Upper lobe of left lung (tissue), 6 donors: ENCODE results near the gene PPM1E. TPM values are rescaled to one million over a fixed set of nuclear protein-coding genes. Genes with fewer than 3 reads are reported as not detected.

Source experiments
- ATAC-seq, 2 donors: fragments of 200-7000 bp; cut with Tn5 transposase; one replicate each; pipeline ENCODE4 v1.9.1; 2022; ENCODE audit warnings: mild to moderate bottlenecking in 2 of 2, moderate library complexity in 2 of 2; ENCODE audit not compliant: low FRiP score in 2 of 2
- DNase-seq, 2 donors: peaks; one replicate each; pipeline ENCODE4 v3.0.0-alpha.2; 2019 to 2020
- H3K27ac ChIP-seq, 4 donors: fragments of 200-600 bp; sonication (generic); one replicate each; pipeline ENCODE4 v1.5.1; 2016 to 2019
- H3K27me3 ChIP-seq, 4 donors: fragments of 200-600 bp; sonication (generic); one replicate each; pipeline ENCODE4 v1.5.1; 2017 to 2019
- H3K36me3 ChIP-seq, 4 donors: fragments of 200-600 bp; sonication (generic); one replicate each; pipeline ENCODE4 v1.5.1; 2016 to 2019
- H3K4me1 ChIP-seq, 4 donors: fragments of 200-600 bp; sonication (generic); one replicate each; pipeline ENCODE4 v1.5.1; 2018 to 2019
- H3K4me3 ChIP-seq, 4 donors: fragments of 200-600 bp; sonication (generic); one replicate each; pipeline ENCODE4 v1.5.1; 2017 to 2019; ENCODE audit warnings: mild to moderate bottlenecking in 2 of 4, moderate library complexity in 1 of 4
- H3K9me3 ChIP-seq, 4 donors: fragments of 200-600 bp; sonication (generic); one replicate each; pipeline ENCODE4 v1.5.1; 2018 to 2019
- EP300 ChIP-seq, 4 donors: sonication (generic); formaldehyde crosslinking; IDR thresholded peaks; one replicate each; pipeline ENCODE4 v1.5.1; 2017; ENCODE audit warnings: antibody characterized with exemption in 4 of 4, control low read depth in 2 of 4
- POLR2A ChIP-seq, 4 donors: fragments of 450-650 bp; IDR thresholded peaks; one replicate each; pipeline ENCODE4 v1.5.1; 2016 to 2017; ENCODE audit warnings: antibody characterized with exemption in 4 of 4, mild to moderate bottlenecking in 2 of 4
- POLR2AphosphoS5 ChIP-seq, 2 donors: sonication (generic); formaldehyde crosslinking; IDR thresholded peaks; one replicate each; pipeline ENCODE4 v1.5.1; 2017; ENCODE audit warnings: antibody characterized with exemption in 2 of 2
- WGBS, 2 donors: methylation state at CpG; one replicate each; pipeline ENCODE4 v1.1.5; 2017 to 2018; 5-methylcytosine and 5-hydroxymethylcytosine counted together
- total RNA-seq, 6 donors: library from RNA; depleted of rRNA in 4 of 6; stranded (reverse); fragments of >200 nt in 4 of 6; gene quantifications; one replicate each; pipeline versions ENCODE4 v1.1.0 to v1.2.1, GENCODE V29; 2016 to 2021
- TF ChIP-seq, protein P1 (sequence below), 6 experiments: fragments of 450-650 bp in 4 of 6; fragments of 200-600 bp in 2 of 6; sonication (generic) in 2 of 6; IDR thresholded peaks; one replicate each; pipeline ENCODE4 v1.5.1; 2016 to 2019; ENCODE audit warnings: antibody characterized with exemption in 6 of 6
- donor health status: DM: no; HTN: no; CAD: no; lungs with moderate emphysema.
- donor health status: DM: no; HTN: yes; CAD: no; lungs with severe emphysema.

PPM1E gene
- total RNA-seq, 6 donors from 2014 or later: under 0.01 to 0.76 (median 0.18) TPM

DNA sequence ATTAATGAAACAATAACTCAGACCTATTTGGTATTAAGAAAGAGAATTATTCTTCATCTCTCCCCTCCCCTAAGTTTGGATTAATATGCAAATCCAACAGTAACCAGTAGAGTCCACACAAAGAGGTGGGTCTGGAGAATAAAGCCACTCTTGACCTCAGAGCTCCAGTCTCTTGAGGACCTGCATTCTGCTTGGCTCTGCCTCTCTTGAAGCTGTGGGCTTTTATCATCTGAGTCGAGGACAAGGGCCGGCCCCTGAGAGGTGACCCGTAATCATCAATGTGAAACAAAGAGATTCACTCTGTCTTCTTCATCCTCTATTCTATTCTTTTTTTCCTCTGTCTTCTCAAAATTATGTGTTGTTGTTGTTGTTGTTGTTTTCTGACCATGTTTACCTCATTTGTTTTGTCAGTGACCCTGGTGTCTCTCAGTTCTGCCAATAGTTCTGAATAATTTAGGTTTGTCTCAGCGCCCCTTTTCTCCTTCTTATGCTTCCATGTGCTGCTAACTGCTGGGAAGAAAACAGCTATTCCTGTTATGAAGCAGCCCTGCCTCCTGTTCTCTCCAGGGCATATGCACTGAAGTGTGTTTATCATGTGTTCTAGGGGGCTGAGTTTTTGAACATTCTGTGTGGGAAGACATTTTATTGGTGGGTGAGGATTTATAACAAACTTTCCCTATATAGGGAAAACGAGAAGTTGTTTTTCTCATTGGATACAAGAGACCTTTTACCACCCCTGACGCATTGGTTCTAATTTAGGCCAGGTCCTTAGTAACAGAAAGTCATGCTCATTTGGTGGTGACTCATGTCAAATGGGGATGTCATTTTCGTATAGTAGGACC, 215.2 kb downstream of the PPM1E start:
- TF ChIP-seq POLR2A (IDR thresholded peaks at IDR 0.05) (no peak), POLR2AphosphoS5 (IDR thresholded peaks at IDR 0.05) (no peak), EP300 (IDR thresholded peaks at IDR 0.05) (no peak)
- TF ChIP-seq, protein P1, sequence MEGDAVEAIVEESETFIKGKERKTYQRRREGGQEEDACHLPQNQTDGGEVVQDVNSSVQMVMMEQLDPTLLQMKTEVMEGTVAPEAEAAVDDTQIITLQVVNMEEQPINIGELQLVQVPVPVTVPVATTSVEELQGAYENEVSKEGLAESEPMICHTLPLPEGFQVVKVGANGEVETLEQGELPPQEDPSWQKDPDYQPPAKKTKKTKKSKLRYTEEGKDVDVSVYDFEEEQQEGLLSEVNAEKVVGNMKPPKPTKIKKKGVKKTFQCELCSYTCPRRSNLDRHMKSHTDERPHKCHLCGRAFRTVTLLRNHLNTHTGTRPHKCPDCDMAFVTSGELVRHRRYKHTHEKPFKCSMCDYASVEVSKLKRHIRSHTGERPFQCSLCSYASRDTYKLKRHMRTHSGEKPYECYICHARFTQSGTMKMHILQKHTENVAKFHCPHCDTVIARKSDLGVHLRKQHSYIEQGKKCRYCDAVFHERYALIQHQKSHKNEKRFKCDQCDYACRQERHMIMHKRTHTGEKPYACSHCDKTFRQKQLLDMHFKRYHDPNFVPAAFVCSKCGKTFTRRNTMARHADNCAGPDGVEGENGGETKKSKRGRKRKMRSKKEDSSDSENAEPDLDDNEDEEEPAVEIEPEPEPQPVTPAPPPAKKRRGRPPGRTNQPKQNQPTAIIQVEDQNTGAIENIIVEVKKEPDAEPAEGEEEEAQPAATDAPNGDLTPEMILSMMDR (IDR thresholded peaks at IDR 0.05): no peak
- Histone ChIP-seq H3K9me3 (no peaks in the 10 kb centered on the region), H3K4me3 (no peak overlapping the region), H3K27me3 (no peaks in the 10 kb centered on the region), H3K4me1 (peaks cover 0 to 7% (median 0%) of the 10 kb centered on the region in 4 donors), H3K36me3 (no peaks in the 10 kb centered on the region), H3K27ac (no peak overlapping the region)
- ATAC-seq (no peak), DNase-seq (no peak)
- 73 to 79% methylated on average over 7 of the region's 7 CpGs for WGBS, 2 donors

DNA sequence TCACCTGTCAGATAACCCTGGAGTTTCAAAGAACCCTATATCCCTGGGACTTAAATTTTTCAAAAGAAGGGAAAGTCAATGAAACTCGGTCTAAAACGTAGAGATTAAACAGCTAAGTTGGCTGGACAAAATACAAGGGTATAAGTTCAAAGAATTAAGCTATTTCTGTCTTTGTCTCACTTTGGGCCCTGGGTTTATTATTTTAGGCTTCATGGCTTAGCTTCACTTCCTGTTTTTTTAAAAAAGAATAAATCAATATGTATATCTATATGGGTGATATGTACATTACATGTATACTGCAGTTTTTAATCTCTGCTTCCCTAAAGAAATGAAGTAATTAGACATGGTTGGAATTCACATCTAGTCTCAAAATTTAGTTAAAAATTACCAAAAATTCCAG, 218.7 kb downstream of the PPM1E start:
- DNase-seq (no peak), ATAC-seq (no peak)
- Histone ChIP-seq H3K4me3 (no peak overlapping the region), H3K27ac (no peak overlapping the region), H3K9me3 (no peaks in the 10 kb centered on the region), H3K4me1 (peaks cover 0 to 2% (median 0%) of the 10 kb centered on the region in 4 donors), H3K36me3 (no peaks in the 10 kb centered on the region), H3K27me3 (no peaks in the 10 kb centered on the region)
- 77 to 85% methylated on average over 2 of the region's 2 CpGs for WGBS, 2 donors
- TF ChIP-seq, protein P1 (IDR thresholded peaks at IDR 0.05): no peak
- TF ChIP-seq POLR2A (IDR thresholded peaks at IDR 0.05) (no peak), EP300 (IDR thresholded peaks at IDR 0.05) (no peak), POLR2AphosphoS5 (IDR thresholded peaks at IDR 0.05) (no peak)

DNA sequence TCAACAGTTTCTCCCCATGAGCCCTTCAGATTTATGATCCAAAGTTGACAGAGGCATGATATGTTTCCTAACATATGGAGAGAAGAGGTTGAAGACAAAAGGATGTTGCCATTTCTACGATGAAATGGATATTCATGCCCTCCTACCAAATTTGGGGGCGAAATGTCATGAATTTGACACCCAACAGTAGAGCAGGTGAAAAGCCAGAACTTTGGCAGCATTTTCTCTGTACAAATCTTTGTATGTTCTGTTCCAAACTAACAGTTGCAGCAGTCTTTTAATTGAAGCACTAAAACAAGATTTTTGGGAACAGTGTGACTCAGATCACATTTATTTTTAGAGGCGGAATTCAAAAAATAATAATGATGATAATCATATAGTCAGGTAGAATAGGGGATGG, 220.9 kb downstream of the PPM1E start:
- DNase-seq (no peak), ATAC-seq (no peak)
- Histone ChIP-seq H3K36me3 (no peaks in the 10 kb centered on the region), H3K27ac (no peak overlapping the region), H3K27me3 (no peaks in the 10 kb centered on the region), H3K4me3 (no peak overlapping the region), H3K4me1 (no peaks in the 10 kb centered on the region), H3K9me3 (no peaks in the 10 kb centered on the region)
- WGBS, 2 donors: 94 to 95% methylated on average over 3 of the region's 3 CpGs
- TF ChIP-seq, protein P1 (IDR thresholded peaks at IDR 0.05): no peak
- TF ChIP-seq POLR2AphosphoS5 (IDR thresholded peaks at IDR 0.05): no peak
- no peak for TF ChIP-seq EP300 (IDR thresholded peaks at IDR 0.05)
- TF ChIP-seq POLR2A (IDR thresholded peaks at IDR 0.05): no peak

DNA sequence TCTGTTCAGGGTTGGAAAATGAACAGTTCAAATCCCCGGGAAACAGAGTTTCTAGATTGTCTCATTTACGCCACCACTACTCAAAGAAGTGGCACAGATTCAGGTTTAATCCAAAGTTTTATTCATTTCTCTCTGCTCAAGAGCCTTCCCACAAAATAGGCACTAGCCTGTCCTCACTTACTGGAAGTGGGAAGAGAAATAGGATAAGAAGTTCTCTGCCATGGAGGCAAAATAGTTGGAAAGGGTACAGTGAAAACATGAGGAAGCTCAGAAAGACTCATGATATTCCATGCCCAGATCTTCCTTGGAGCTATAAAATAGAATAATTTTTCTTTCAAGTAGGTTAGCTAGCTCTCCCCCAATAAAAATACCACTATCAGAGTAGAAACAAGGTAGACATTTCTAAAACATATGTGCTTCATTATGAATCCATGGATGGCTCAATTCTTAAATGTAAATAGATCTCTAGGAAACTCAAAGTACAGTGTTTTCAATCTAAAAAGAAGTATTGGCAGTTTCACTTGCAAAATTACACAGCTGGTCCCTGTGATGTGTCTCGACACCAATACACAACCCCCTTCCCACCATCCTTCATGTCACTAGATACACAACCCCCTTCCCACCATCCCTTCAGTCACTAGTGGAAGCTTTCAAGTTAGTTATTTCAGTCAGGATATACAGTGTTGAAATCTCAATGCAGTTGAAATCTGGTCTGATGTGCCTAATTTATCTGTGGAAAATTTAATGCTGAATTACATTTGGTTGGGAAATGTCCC, 225.2 kb downstream of the PPM1E start:
- TF ChIP-seq EP300 (IDR thresholded peaks at IDR 0.05): no peak
- Histone ChIP-seq H3K36me3 (no peaks in the 10 kb centered on the region), H3K27ac (no peak overlapping the region), H3K27me3 (no peaks in the 10 kb centered on the region), H3K4me3 (no peak overlapping the region), H3K9me3 (no peaks in the 10 kb centered on the region), H3K4me1 (peaks cover 0 to 4% (median 0%) of the 10 kb centered on the region in 4 donors)
- WGBS, 2 donors: 92 to 94% methylated on average over 3 of the region's 3 CpGs
- DNase-seq (no peak), ATAC-seq (no peak)

DNA sequence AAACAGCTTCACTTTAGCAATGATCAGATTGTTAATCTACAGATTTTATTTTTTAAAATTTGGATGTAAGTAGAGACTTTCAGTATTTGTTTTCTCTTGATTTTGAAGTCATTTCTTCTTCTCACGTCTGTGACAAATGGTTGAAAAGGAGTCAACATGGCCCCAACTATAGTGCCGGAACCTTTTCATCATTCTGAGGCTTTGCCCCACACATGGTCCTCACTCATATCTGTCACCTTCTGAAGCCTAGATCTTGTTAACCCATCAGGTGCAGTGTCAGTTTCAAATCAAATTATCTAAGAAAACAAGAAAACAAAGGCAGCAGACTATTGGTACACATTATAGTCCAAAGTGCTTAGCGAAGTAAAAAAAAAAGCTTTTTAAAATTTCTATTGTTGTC, 227.0 kb downstream of the PPM1E start:
- peaks cover 0 to 4% (median 0%) of the 10 kb centered on the region in 4 donors for H3K4me1 ChIP-seq
- ATAC-seq (no peak), DNase-seq (no peak)
- TF ChIP-seq POLR2A (IDR thresholded peaks at IDR 0.05) (no peak), POLR2AphosphoS5 (IDR thresholded peaks at IDR 0.05) (no peak), EP300 (IDR thresholded peaks at IDR 0.05) (no peak)
- TF ChIP-seq, protein P1 (IDR thresholded peaks at IDR 0.05): no peak
- no peak overlapping the region for H3K27ac ChIP-seq
- no peaks in the 10 kb centered on the region for H3K9me3 ChIP-seq
- no peak overlapping the region for H3K4me3 ChIP-seq
- H3K36me3 ChIP-seq: no peaks in the 10 kb centered on the region
- no peaks in the 10 kb centered on the region for H3K27me3 ChIP-seq
- 84 to 95% methylated on average over 3 of the region's 3 CpGs for WGBS, 2 donors
